ENCODE data around the gene DFFB.

The DFFB gene

DNA sequence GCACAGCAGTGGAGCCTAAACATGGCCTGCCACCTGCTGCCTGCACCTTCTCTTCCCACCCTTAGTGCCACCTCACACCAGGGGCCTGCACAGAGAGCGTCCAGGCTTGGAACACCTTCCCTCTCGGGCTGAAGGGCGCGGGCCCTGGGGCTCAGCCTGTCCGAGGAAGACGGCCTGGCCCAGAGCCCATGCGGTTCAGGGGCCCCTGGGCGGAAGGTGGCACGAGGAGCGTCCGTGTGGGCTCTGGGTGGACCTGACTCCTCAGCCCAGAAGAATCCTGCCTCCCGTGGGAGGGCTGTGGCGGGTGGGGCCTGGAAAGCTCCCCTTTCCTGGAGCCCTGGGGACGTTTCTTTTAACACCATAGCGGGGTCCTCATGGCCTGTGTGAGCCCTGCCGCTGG, 19.4 kb downstream of the DFFB start:
- DNase-seq = no peak

DNA sequence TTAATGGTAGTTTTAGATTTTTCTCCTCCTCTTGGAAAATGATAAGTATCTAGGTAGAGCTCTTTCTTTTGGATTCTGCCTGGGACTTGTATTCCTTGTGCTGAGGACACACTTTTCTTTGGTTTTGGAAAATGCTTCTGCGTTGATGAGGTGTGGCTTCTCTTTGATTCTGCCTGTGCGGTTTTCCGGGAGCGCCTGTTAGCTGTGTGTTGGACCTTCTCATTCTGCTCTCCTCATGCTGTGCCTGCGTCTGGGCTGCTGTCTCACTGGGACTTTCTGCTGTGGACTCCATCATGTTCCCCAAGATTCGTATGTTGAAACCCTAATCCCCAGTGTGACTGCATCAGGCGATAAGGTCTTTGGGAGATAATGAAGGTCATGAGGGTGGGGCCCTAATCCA, 21.8 kb downstream of the DFFB start:
- DNase-seq = no peak

DNA sequence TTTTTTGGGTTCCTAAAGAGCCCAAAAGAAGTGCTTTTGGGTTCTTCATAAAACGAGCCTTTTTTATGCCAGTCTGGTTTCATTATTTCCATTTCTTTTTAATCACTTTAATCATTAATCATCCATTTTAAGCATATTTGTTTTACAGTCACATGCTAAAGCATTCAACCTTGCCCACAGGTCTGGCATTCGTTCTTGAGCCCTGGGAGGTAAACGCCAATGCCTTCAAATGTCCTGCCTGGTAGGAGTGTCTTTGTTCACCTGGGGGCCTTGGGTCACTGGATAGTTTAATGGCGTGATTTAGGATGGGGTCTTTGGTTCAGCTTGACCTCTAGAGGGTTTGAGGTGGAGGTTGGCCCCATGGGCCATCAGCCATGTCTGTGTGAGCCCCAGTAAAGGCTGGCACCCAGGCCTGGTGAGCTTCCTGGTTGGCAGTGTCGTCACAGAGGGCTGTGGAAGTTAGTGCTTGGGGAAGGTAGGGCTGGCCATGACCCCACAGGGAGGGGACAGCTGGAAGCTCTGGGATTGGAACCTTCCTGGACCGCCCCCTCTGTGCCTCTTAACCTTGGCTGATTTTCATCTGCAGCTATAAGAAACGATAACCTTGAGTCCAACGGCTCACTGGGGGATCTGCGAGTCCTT, 22.6 kb downstream of the DFFB start:
- no peak for DNase-seq

DNA sequence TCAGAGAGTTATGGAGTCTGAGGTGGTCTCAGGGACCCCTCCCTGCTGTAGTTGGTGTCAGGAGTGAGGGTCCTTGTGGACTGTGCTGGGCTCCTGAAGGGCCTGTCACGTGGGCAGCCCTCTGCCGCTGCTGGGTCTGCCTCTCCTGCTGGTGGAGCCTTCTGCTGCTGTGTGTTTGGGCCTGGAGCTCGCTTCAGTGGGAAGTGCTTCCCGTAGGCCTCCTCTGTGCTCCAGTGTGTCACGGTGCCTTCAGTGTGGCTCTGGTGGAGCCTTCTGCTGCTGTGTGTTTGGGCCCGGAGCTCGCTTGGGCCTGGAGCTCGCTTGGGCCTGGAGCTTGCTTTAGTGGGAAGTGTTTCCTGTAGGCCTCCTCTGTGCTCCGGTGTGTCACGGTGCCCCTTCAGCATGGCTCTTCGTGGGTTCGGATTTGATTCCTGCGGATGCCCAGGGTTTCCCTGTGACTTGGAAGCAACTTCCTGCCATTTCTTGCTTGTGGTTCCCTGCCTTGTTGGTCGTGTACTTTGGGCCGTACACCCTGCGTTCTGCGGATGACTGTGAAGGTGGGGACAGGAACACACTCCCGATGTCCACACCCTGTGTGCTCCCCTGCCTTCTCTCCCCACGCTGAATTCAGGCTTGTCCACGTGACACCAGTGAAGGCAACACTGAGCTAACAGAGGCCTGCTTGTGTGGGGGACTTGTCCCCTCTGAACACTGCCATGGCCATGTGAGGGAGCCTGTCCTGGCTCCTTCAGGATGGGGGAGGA, 23.3 kb downstream of the DFFB start:
- DNase-seq = no peak

DNA sequence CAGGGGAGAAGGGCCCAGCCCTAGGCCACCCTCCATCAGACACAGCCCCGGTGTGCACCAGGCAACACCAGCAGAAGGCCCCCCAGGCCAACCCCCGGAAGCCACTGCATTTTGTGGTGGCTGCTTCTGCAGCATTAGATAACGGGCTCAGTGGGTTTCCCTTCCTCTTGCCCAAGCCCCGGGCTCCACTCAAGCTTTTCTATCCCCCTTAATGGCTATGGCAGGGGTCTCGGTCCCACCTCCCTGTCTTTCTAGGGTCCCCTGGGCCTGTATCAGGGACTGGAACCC, 23.9 kb downstream of the DFFB start:
- no peak for DNase-seq

DNA sequence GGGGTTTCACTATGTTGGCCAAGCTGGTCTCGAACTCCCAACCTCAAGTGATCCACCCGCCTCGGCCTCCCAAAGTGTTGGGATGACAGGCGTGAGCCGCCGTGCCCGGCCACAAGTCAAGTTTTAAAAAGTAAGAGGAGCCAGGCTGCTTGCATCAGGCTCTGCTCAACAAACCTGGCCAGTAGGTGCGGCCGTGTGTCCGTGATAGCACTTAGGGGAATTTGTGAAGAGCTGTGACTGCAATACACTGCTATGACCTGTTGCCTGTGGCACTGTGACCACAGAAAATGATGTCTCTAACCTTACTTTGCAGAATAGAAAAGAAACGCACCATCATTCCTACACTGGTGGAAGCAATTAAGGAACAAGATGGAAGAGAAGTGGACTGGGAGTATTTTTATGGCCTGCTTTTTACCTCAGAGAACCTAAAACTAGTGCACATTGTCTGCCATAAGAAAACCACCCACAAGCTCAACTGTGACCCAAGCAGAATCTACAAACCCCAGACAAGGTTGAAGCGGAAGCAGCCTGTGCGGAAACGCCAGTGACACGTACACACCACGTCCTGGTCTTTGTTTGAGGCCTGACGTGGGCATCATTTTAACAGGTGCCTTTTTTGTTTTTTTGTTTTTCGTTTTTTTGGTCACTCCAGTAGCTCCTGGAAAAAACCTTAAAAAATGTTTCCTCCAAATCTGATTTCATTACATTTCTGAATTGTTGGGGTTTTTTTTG, 26.1 kb downstream of the DFFB start:
- no peak for DNase-seq

DNA sequence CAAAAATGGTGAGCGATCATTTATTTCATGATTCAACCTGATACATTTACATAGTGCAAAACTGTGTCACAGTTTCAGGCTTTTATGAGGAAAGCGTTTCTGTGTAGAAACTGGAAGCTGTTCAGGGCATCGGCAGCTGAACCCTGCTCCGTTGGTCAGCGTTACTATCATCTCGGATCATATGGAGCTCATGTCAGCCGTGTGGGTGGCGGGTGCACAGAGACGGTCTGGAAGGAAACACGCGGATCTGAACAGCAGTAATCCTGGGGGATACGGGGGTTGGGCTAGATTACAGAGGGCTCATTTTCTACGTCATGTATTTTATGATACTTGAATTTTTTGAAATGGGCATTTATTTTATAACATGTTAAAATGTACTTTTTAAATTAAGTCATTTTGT, 27.7 kb downstream of the DFFB start:
- no peak for DNase-seq

DNA sequence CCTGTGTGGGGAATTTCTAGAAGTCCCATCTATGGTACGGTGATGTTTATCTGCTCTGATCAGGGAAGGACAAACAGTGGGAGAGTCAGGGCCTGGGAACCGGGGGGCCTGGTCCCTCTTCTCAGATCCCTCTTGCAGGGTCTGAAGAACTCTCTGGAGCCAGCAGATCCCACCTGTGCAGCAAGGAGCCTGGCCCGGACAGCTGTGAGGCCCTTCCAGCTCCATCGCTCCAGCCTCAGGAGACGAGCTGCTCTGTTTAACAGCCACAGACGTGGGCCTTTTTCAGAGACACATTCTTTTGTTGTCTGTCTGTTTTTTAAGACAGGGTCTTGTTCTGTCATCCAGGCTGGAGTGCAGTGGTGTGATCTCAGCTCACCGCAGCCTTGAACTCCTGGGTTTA, 28.3 kb downstream of the DFFB start:
- DNase-seq = no peak

DNA sequence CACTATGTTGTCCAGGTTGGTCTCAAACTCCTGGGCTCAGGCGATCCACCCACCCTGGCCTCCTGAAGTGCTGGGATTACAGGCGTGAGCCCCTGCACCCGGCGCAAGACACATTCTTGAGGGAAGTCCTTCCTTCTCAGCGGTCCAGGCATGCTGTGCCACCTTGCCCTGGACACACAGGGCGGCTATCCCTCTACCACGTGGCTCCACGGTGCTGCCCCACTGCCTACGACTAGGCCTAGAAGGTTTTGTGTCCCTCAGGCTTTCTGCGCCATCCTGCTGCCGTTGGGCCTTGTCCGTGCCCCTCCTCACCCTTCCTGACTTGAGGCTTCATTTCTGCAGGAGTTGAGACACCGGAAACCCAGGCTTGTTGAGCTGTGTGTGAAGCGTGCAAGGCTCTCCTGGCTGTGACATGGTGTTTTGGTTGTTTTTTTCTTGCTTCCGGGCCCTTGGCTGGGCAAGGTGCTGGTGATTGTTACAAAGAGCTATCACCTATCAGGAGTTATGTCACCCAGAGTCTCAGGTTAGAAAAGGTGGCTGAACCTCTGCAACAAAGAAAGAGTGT, 28.9 kb downstream of the DFFB start:
- DNase-seq = no peak

DNA sequence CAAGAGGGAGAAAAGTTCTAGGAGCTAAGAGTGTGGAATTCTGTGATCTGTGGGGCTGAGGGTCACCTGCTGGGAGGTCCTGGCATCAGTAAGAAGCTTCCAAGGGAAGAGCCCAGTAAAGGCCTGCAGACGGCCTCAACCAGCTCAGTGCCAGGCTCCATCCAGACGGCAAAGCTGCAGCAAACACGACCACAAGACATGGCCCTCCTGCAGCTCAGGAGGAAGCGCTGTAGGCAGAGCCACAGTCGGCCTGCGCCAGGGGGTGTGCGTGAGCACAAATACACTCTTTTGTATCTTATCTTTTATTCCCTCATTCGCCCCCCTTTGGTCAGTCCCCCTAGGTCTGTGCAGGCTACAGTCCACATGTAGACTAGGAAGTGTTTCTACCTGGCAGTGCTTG, 29.4 kb downstream of the DFFB start:
- no peak for DNase-seq

DNA sequence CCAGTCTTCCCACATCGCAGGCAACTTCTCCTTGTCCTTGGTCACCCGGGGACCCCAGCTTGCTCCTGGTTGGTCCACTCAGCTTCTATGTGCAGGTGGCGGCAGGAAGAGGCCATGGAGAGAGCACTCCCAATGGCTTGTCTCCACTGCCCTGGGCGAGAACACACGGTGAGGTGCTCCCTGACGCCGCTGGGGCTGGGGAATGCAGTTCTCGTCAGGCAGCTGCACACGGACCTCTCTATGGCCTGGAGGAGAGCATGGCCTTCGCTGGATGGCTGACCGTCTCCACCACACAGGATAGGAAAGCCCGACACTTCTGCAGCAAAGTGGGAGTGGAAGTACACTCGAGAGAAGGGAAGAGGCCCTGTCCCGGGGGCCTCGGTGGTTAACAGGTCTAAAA, 31.0 kb downstream of the DFFB start:
- no peak for DNase-seq

DNA sequence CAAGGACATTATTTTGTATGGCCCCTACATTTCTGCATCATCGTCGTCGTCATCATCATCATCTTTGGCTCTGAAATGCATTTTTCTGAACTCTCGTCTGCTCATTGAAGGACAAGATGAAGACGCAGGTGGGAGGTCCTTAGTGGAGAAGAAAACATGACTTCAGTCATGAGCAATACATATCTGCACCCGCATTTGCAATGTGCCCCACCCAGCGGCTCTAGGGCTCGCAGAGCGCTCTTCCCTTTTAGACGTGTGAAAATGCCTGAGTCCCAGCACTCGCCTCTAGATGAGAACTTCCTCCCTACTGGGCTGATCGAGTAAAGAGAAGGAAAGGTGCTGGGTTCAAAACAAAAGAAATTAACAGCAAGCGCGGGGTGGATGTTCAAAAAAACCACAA, 32.7 kb downstream of the DFFB start:
- peak; percentile 18 for DNase-seq

DNA sequence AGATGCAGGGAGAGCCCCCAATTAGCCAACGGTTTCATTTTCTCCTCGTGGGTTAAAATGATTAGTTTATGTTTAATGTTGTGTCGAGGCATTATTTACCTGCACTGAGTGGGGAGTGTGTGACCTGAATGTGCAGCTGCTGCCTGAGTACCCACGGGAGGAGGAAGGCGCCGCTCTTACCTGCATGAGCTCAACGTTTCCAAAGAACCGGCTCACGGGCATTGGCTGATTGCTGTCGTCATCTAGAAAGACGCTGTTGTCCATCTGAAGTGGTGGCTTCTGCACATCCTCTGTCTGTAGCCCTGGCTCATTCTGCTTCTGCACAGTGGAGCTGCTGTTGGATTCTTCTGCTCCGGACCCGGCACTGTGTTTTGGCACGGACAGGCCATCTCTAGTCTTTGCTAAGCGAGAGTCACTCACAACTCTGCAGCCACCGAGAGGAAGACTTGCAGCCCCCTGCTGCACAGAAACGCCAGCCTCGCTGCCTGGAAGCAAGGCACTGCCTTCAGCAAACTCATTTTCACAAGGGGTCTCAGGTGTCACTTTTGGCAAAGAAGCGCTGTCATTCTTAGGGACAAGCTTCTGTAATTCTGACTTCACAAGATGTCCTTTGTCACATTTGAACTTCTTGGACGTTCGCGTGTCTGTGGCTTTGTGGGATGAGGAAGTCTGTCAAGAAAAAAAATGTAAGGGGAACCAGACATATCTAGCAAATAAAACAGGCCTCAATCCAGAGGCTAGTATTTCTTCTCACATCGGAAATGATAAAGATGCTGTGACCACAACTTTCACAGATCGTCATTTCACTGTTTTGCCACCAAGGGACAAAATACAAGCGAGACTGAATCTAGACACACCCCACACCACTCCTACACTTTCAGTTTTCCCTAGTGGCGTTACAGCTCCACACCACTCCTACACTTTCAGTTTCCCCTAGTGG, 33.4 kb downstream of the DFFB start:
- DNase-seq = no peak

DNA sequence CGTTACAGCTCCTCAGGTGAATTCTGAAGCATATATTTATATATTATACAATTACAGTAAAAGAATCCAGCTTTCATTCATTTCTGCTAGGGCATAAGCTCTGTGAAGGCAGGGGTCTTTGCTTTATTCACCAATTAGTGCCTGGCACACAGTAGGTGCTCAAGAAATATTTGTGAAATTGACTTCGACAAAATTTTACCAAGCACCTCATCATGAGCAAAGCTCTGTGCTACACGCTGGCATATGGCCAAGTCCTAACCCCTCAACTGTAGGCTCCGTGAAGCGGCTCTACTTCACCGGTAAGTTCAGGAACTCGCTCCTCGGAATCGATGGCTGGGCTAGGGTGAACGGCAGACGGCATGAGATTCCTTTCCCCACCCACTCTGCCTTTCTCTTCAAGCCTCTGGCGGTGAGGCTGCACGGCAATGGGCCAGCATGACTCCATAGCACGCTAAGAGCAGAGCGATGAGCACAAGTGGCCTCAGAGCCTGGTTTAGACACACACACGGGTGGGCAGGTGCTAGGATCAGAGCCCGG, 34.1 kb downstream of the DFFB start:
- no peak for DNase-seq

DNA sequence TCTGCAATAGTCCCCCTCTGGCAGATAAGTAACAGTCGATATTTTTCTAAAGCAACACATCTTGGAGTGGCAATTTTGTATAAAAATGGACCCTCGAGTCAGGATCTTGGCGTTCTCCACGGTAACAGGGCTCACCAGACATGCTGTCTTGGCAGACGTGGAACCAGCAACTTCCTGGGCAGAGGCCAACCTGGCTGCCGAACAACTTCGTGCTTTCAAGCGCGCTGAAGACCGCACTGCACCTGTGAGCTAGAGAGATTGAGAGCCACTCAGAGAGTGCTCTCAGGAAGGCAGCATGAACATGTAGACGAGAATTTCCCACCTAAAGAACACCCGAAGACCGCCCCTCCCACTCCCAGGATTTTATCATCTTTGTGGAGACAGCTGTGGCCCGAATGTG, 35.5 kb downstream of the DFFB start:
- DNase-seq = no peak

DNA sequence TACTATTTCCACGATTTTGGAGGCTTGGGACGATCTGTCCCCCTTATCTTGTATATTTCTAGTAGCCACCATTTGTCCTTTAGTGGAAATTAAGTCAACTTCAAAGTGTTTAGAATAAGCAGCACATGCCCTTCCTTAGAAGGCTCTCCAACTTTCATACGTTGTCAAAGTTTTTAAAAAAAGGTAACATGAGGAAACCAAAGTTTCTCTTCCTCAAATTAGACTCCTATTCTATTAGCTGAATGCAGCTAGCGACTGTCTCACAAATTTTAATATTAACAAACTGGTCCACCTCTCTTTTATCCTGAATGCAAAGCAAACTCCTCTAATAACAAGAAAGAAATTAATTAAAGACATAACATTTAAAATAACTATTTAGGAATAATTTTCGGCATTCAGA, 35.9 kb downstream of the DFFB start:
- no peak for DNase-seq

DNA sequence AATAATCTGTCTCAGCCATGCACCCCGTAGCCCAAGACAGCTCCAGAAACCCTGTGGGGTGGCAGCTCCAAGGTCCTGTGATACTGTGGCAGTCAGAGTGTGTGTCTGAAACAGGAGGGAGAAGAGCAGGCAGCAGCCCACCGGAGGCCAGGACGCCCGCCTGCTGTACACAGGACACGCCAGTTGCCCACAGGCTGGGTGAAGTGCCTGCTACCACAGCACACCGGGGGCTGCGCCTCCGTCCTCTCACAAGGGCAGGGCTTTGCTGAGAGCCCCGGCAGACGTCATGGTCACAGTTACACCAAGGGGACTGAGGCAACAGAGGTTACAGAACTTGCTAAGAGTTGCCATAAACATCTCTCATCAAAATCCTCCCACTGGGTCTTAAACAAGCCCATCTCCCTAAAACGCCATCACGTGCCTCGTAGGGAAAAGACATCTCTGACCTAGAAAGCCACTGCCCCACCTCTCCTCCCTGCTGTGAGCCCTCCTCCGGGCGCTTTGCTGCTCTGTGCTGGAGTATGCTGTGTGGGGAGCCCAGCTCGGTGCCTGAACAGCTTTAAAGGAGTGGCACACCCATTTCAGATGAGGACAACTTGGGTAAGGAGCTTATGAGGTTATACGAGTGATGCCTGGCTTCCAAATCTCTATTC, 37.5 kb downstream of the DFFB start:
- no peak for DNase-seq

DNA sequence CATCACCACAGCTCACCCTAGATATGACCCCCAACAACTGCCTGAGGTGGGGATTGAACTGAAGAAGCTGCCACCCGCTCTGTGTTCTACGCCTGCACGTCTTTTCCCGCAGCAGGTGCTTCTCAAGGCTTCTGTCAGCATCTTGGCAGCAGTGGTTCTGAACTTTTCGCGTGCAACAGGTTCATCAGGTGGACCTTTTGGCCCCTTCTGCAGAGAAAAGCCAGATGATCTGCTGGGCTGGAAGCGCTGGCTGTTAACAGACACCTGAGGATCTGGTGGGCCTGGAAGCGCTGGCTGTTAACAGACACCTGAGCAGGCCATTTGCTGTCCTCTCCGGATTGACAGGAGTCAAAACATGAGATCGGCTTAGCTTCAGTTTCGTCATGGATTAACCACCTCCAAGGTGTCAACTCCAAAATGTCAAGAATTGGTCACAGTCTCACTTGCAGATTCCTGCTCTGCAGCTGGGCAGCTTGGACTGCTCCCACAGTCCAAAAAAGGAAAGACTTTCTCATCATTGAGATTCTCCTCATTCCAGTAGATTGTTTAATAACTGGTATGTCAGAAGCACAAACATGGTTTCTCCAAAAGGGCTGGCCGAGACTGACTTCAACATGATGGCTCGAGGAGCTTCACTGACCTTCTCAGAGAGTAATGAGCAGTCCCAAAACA, 38.1 kb downstream of the DFFB start:
- DNase-seq = no peak

DNA sequence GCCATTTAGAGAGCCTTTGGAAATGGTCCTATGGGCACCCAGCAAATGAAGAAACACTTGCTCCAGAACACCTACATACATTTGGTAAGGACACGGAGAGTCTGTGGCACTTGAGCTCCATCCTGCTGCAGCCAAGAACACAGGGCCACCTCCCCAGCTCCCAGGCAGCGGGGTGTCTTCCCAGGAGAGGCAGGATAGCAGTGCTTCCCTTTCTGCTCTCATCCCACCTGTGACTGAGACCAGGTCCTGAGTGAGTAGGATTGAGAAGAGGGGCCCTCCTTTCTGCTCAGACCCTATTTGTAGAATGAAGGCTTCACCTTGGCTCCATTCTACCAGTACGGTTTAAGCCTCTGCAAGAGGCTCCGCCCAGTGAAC, 38.7 kb downstream of the DFFB start:
- no peak for DNase-seq

DNA sequence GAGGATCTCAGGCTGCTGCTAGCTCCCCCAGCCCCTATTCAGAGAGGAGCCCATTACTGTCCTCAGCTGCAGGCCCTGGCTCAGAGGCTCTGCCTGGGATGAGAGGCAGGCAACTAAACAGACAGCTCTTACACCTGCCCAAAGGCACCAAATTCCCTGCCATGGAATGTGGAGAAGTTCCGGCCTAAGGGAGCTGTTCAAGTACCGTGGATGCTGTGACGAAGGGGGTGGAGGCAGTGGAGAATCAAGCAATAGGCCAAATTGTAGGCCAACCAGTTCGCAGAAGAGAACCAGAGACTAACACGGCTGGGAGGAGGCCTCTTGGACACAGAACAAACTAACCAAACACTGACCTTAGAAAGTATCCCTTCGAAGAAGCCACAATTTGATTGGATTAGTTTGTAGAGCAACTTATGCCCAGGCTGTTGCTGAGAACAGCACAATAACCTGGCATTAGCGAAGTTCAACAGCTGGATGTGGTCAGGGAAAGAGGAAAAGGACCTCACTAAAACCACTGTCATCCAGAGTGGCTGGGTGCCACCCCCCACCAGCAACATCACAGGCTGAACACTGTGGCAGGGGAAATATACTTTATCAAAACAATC, 39.2 kb downstream of the DFFB start:
- no peak for DNase-seq

DNA sequence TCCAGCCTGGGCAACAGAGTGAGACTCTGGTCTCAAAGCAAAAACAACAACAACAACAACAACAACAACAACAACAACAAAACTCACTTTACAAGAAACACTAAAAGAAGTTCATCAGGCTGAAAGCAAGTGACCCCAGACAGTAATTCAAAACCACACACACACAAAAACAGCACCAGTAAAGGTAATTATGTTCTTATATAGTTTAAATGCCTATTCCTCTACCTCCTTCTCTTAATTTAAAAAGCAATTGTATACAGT, 41.1 kb downstream of the DFFB start:
- DNase-seq = no peak

Data from CD4-positive, alpha-beta T cell treated with Interleukin-17A for 4 hours (primary cell).